ENCODE measurements around the gene JTB.
"Not testable (repeated sequence)": the region's sequence is repeated elsewhere in the genome, so short reads cannot be mapped to it uniquely, and the experiment has no call there.

The JTB gene

GRCh38 chr1:153977250-153978240 is at the start of gene JTB:
TSS of gene JTB (minus strand) at chr1:153977674. CDS start at chr1:153977252, 422 bp downstream.
- DNase-seq (ENCODE audit: low spot score), result peak; percentile 84

GRCh38 chr1:154019940-154020339 is 42.5 kb upstream of the JTB start:
- no peak for DNase-seq (ENCODE audit: low spot score)

GRCh38 chr1:154019269-154019668 is 41.8 kb upstream of the JTB start:
- no peak for DNase-seq (ENCODE audit: low spot score)

GRCh38 chr1:154014154-154014907 is 36.9 kb upstream of the JTB start:
- no peak for DNase-seq (ENCODE audit: low spot score)

DNA sequence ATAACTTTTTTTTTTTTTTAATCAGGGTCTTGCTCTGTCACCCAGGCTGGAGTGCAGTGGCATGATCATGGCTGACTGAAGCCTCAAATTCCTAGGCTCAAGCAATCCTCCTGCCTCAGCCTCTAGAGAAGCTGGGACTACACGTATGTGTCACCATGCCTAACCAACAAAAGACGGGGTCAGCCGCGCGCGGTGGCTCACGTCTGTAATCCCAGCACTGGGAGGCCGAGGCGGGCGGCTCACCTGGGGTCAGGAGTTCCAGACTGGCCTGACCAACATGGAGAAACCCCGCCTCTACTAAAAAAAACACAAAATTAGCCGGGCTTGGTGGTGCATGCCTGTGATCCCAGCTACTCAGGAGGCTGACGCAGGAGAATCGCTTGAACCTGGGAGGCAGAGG is 35.1 kb upstream of the JTB start:
- not testable (repeated sequence) for DNase-seq (ENCODE audit: low spot score)

DNA sequence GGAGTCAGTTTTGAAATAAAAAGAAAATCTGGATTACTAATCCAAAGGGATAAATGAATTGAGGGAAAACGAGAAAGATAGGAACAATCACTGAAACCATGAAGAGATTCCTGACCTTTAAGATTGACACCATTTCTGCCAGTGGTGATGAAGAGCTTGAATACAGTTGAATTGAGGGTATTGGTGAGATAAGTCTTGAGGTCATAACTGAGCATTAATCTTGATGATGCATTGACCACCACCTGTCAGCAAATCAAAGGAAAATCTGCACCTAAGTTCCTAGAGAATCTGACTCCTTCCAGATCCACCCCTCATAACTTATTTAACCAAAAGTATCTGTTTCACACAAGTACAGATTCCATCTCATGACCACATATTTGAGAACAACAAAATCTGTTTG is 34.7 kb upstream of the JTB start:
- DNase-seq (ENCODE audit: low spot score), result no peak

- no peak for DNase-seq (ENCODE audit: low spot score)
These were observed 28.7 kb upstream of the JTB start for GRCh38 chr1:154006136-154006535.

GRCh38 chr1:154000420-154000819 is 22.9 kb upstream of the JTB start:
- no peak for DNase-seq (ENCODE audit: low spot score)

DNA sequence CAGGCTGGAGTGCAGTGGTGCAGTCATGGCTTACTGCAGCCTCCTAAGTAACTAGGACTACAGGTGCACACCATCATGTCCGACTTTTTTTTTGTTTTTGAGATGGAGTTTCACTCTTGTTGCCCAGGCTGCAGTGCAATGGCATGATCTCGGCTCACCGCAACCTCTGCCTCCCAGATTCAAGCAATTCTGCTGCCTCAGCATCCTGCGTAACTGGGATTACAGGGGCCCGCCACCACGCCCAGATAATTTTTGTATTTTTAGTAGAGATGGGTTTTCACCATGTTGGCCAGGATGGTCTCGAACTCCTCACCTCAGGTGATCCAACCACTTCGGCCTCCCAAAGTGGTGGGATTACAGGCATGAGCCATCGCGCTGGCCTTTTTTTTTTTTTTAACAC is 19.4 kb upstream of the JTB start:
- not testable (repeated sequence) for DNase-seq (ENCODE audit: low spot score)

DNA sequence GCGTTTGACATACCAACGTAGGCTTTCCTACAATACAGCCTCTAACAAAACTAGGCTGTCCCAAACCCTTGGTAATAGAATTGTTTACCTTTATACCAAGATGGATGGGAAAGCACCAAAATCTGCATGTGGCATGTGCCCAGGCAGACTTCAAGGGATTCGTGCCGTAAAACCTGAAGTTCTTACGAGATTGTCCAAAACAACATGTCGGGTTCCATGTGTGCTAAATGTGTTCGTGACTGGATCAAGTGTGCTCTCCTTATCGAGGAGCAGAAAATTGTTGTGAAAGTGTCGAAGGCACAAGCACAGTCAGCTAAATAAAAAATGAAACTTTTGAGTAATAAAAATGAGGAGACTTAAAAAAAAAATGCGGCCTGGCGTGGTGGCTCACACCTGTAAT is 18.2 kb upstream of the JTB start:
- DNase-seq (ENCODE audit: low spot score), result no peak

- DNase-seq (ENCODE audit: low spot score), result no peak
These were observed 17.7 kb upstream of the JTB start for GRCh38 chr1:153995202-153995601.

GRCh38 chr1:153991806-153992205 is 14.3 kb upstream of the JTB start:
- no peak for DNase-seq (ENCODE audit: low spot score)

GRCh38 chr1:153991151-153991630 is 13.7 kb upstream of the JTB start:
- no peak for DNase-seq (ENCODE audit: low spot score)

DNA sequence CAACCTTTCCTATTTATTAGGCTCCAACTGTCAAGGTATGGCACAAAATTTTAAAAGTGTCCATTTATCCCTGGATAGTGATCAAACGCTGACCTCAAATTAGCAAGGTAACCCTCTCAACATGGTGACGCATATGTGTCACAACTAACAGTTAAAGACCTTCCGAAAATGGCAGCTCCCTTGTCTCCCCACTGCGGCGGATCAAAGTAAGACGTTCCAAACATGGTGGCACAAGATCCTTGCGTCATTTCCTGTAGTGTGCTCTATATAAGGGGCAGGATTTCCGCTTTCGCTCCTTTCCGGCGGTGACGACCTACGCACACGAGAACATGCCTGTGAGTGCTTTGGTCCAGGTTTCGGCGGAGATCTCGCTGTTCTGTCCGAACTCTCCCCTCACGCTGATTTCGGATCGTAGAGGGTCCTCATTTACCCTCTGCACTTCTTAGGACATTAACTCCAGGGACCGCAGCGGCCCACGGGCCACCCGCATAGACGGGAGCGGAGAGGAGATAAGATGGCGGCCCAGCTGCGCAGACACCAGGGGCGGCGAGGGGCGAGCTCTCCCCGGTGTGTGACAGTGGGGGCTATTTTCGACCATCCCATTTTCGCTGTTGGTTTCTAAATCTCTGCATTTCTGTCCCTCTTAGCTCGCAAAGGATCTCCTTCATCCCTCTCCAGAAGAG is 13.1 kb upstream of the JTB start, which contains the start of gene RPS27:
Gene RPS27 (plus strand): TSS at position 295 of the 683 bp plus-strand sequence. CDS start 35 bp downstream, at position 330.
- peak; percentile 94 for DNase-seq (ENCODE audit: low spot score)

- no peak for DNase-seq (ENCODE audit: low spot score)
These were observed 10.1 kb upstream of the JTB start for GRCh38 chr1:153987621-153988020.

GRCh38 chr1:153985941-153986761 is 8.7 kb upstream of the JTB start, which contains the start of gene RAB13:
TSS of gene RAB13 (minus strand) at chr1:153986339. CDS start at chr1:153986236, 103 bp downstream.
- DNase-seq (ENCODE audit: low spot score), result peak; percentile 87

- DNase-seq (ENCODE audit: low spot score), result no peak
These were observed 8.0 kb upstream of the JTB start for GRCh38 chr1:153985341-153985912.

DNA sequence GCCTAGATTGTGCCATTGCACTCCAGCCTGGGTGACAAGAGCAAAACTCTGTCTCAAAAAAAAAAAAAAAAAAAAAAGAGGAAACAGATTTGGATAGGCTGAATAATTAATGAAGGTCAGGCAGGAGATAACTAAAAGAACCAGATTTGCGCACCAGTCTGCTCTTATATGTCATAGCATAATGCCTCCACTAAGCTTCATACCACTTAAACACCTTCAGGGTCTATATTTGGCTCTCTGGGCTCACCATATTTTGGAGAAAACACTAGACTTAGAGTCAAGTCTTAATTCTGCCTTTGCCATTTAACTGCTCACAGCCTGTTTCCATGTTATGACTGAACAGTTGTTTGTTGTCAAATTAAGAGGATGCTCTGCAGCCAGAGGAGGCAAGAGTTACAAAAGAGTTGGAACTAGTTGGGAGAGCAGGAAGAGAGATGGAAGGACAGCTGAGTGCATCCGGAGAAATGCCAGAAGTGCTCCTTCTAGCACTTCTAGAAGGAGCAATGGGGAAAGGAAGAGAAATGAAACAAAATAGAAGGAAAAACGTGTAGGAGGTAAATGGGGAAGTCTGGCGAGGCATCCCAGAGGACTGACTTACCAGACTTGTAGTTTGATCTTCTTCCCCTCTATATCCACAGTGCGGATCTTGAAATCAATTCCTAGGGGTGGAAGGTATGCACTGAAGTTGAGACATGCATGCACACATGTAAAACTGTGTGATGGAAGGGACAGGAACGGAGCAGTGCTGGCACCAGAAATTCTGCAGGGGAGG is 6.8 kb upstream of the JTB start:
- no peak for DNase-seq (ENCODE audit: low spot score)

- DNase-seq (ENCODE audit: low spot score), result not testable (repeated sequence)
These were observed 4.3 kb upstream of the JTB start for GRCh38 chr1:153981735-153982134.

DNA sequence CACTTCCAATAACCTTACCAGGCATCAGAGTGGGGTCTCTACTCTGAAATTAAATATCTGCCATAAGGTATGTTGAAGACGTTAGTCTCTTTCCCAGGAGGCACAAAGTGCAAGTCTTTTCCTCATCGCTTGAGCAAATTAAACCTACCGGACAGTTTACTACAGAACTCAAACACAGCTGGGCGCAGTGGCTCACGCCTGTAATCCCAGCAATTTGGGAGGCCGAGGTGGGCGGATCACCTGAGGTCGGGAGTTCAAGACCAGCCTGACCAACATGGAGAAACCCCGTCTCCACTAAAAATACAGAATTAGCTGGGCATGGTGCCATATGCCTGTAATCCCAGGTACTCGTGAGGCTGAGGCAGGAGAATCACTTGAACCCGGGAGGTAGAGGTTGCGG is 1.6 kb upstream of the JTB start:
- DNase-seq (ENCODE audit: low spot score), result not testable (repeated sequence)

All from HuH-7 (cell line).